ENCODE measurements around the gene NCKAP5. TPM values are rescaled to one million over a fixed set of nuclear protein-coding genes. Genes with fewer than 3 reads are reported as not detected.

The NCKAP5 gene
- total RNA-seq, 1 donor from 2014 or later: 8.8 TPM

GRCh38 chr2:133333181-133333580 lies 235.1 kb downstream of the NCKAP5 start:
- Histone ChIP-seq H3K27ac (no peak overlapping the region), H3K9me3 (no peaks in the 10 kb centered on the region), H3K4me3 (no peak overlapping the region), H3K4me1 (no peaks in the 10 kb centered on the region), H3K36me3 (no peaks in the 10 kb centered on the region), H3K27me3 (no peaks in the 10 kb centered on the region)
- intact Hi-C loops (cut with DNase I): no loop called here
- TF ChIP-seq POLR2AphosphoS5 (IDR thresholded peaks at IDR 0.05; ENCODE audit: insufficient read depth in 1 of 2, low read depth in 1 of 2) (no peak), CTCF (IDR thresholded peaks at IDR 0.05) (no peak), POLR2A (IDR thresholded peaks at IDR 0.05) (no peak)
- DNase-seq (ENCODE audit: extremely low spot score in 2 of 2): no peak

- no peaks in the 10 kb centered on the region for H3K9me3 ChIP-seq
- peak in 1 of 2 donors; percentile 46 for DNase-seq (ENCODE audit: extremely low spot score in 2 of 2)
- intact Hi-C loops (cut with DNase I): no loop called here
These were observed 236.8 kb downstream of the NCKAP5 start for GRCh38 chr2:133331436-133331835.

GRCh38 chr2:133326652-133327397 lies 241.4 kb downstream of the NCKAP5 start:
- no peaks in the 10 kb centered on the region for H3K9me3 ChIP-seq
- no peaks in the 10 kb centered on the region for H3K27me3 ChIP-seq
- intact Hi-C loops (cut with DNase I): no loop called here
- no peak for DNase-seq (ENCODE audit: extremely low spot score in 2 of 2)
- TF ChIP-seq POLR2A (IDR thresholded peaks at IDR 0.05) (no peak), POLR2AphosphoS5 (IDR thresholded peaks at IDR 0.05; ENCODE audit: insufficient read depth in 1 of 2, low read depth in 1 of 2) (no peak), CTCF (IDR thresholded peaks at IDR 0.05) (no peak)
- no peaks in the 10 kb centered on the region for H3K4me1 ChIP-seq
- H3K27ac ChIP-seq: no peak overlapping the region
- H3K36me3 ChIP-seq: no peaks in the 10 kb centered on the region
- H3K4me3 ChIP-seq: no peak overlapping the region

More at GRCh38 chr2:133331436-133331835, 236.8 kb downstream of the NCKAP5 start:
- TF ChIP-seq POLR2AphosphoS5 (IDR thresholded peaks at IDR 0.05; ENCODE audit: insufficient read depth in 1 of 2, low read depth in 1 of 2) (no peak), POLR2A (IDR thresholded peaks at IDR 0.05) (no peak), CTCF (IDR thresholded peaks at IDR 0.05) (no peak)
- Histone ChIP-seq H3K4me1 (no peaks in the 10 kb centered on the region), H3K27me3 (no peaks in the 10 kb centered on the region), H3K36me3 (no peaks in the 10 kb centered on the region), H3K4me3 (no peak overlapping the region), H3K27ac (no peak overlapping the region)

GRCh38 chr2:133324150-133324561 lies 244.1 kb downstream of the NCKAP5 start:
- H3K4me1 ChIP-seq: no peaks in the 10 kb centered on the region
- no peaks in the 10 kb centered on the region for H3K36me3 ChIP-seq
- no peak overlapping the region for H3K4me3 ChIP-seq
- intact Hi-C loops (cut with DNase I): no loop called here
- H3K27me3 ChIP-seq: no peaks in the 10 kb centered on the region
- DNase-seq (ENCODE audit: extremely low spot score in 2 of 2): no peak
- H3K9me3 ChIP-seq: no peaks in the 10 kb centered on the region
- TF ChIP-seq POLR2A (IDR thresholded peaks at IDR 0.05): no peak
- no peak for TF ChIP-seq POLR2AphosphoS5 (IDR thresholded peaks at IDR 0.05; ENCODE audit: insufficient read depth in 1 of 2, low read depth in 1 of 2)
- no peak for TF ChIP-seq CTCF (IDR thresholded peaks at IDR 0.05)
- no peak overlapping the region for H3K27ac ChIP-seq

- intact Hi-C loops (cut with DNase I): no loop called here
- DNase-seq (ENCODE audit: extremely low spot score in 2 of 2): no peak
- H3K4me3 ChIP-seq: no peak overlapping the region
- H3K27me3 ChIP-seq: no peaks in the 10 kb centered on the region
- H3K4me1 ChIP-seq: no peaks in the 10 kb centered on the region
- TF ChIP-seq POLR2A (IDR thresholded peaks at IDR 0.05) (no peak), POLR2AphosphoS5 (IDR thresholded peaks at IDR 0.05; ENCODE audit: insufficient read depth in 1 of 2, low read depth in 1 of 2) (no peak), CTCF (IDR thresholded peaks at IDR 0.05) (no peak)
- no peaks in the 10 kb centered on the region for H3K36me3 ChIP-seq
- no peak overlapping the region for H3K27ac ChIP-seq
- no peaks in the 10 kb centered on the region for H3K9me3 ChIP-seq
These were observed 245.4 kb downstream of the NCKAP5 start for GRCh38 chr2:133322909-133323308.

Measured in vagina (tissue), 2 donors.